OCI-LY3 (cell line): ENCODE measurements around the gene UPP1.

Experiments
- CTCF ChIP-seq: fragments of 200-600, 300-600 bp; sonication (generic); IDR thresholded peaks from 2 replicates; pipeline ENCODE4 v1.5.1; 2014; ENCODE audit warnings: antibody characterized with exemption, low read length, low read depth
- EZH2phosphoT487 ChIP-seq: fragments of 200-600 bp; shearing (Covaris generic); IDR thresholded peaks from 2 replicates; pipeline ENCODE4 v1.6.1; 2018; ENCODE audit warnings: antibody characterized with exemption, mixed run types, low read depth

GRCh38 chr7:48094861-48095293, 5.8 kb downstream of the UPP1 start:
- TF ChIP-seq CTCF (no peak), EZH2phosphoT487 (no peak)
